Myocyte (in vitro differentiated cells): ENCODE measurements around the gene DEGS1. TPM values are rescaled to one million over a fixed set of nuclear protein-coding genes. Genes with fewer than 3 reads are reported as not detected.
A peak's percentile ranks its signal among the peaks of the same experiment; 100 is the strongest.

Source experiments
- DNase-seq: peaks from one replicate; pipeline ENCODE4 v3.0.0-alpha.2; 2012; ENCODE audit warnings: low read depth
- polyA plus RNA-seq: library from polyadenylated mRNA; unstranded; fragments of >200 nt; gene quantifications from one replicate; pipeline ENCODE4 v1.2.1, GENCODE V29; 2012; ENCODE audit warnings: missing spikeins
- total RNA-seq: library from RNA; depleted of rRNA; stranded (reverse); fragments of >200 nt; gene quantifications from 2 replicates; pipeline ENCODE4 v1.2.3, GENCODE V29; 2014

Gene DEGS1
- total RNA-seq, result 92.9 and 93.6 TPM in 2 replicates
- 79.9 TPM for polyA plus RNA-seq

- DNase-seq, result peak; percentile 86
These were observed at the start of gene DEGS1 for GRCh38 chr1:224182866-224183590. Gene DEGS1 (plus strand): TSS chr1:224183240. CDS start chr1:224183337, 97 bp downstream.

- no peak for DNase-seq
These were observed 49.2 kb upstream of the DEGS1 start for GRCh38 chr1:224133741-224134299.

- DNase-seq, result no peak
These were observed 45.5 kb upstream of the DEGS1 start for GRCh38 chr1:224137518-224137917.

GRCh38 chr1:224138198-224138597 is 44.8 kb upstream of the DEGS1 start:
- no peak for DNase-seq

- DNase-seq, result no peak
These were observed 41.3 kb upstream of the DEGS1 start for GRCh38 chr1:224141693-224142092.

GRCh38 chr1:224149709-224150108 is 33.3 kb upstream of the DEGS1 start:
- no peak for DNase-seq

- no peak for DNase-seq
These were observed 31.9 kb upstream of the DEGS1 start for GRCh38 chr1:224151117-224151516.

GRCh38 chr1:224157316-224157715 is 25.7 kb upstream of the DEGS1 start:
- no peak for DNase-seq

- DNase-seq, result no peak
These were observed 23.5 kb upstream of the DEGS1 start for GRCh38 chr1:224159541-224159940.

GRCh38 chr1:224160171-224160682 is 22.8 kb upstream of the DEGS1 start:
- DNase-seq, result no peak

- DNase-seq, result no peak
These were observed 20.3 kb upstream of the DEGS1 start for GRCh38 chr1:224162768-224163167.

- no peak for DNase-seq
These were observed 19.7 kb upstream of the DEGS1 start for GRCh38 chr1:224163311-224163710.

GRCh38 chr1:224168859-224169380 is 14.1 kb upstream of the DEGS1 start:
- peak; percentile 69 for DNase-seq

- DNase-seq, result no peak
These were observed 13.2 kb upstream of the DEGS1 start for GRCh38 chr1:224169718-224170270.

- no peak for DNase-seq
These were observed 12.7 kb upstream of the DEGS1 start for GRCh38 chr1:224170343-224170742.

GRCh38 chr1:224170748-224171478 is 12.1 kb upstream of the DEGS1 start:
- peak; percentile 9 for DNase-seq

GRCh38 chr1:224172229-224172628 is 10.8 kb upstream of the DEGS1 start:
- no peak for DNase-seq

- no peak for DNase-seq
These were observed 9.5 kb upstream of the DEGS1 start for GRCh38 chr1:224173523-224173922.

GRCh38 chr1:224175617-224176016 is 7.4 kb upstream of the DEGS1 start:
- DNase-seq, result no peak

GRCh38 chr1:224177356-224177999 is 5.6 kb upstream of the DEGS1 start:
- no peak for DNase-seq

GRCh38 chr1:224178894-224179293 is 4.1 kb upstream of the DEGS1 start:
- DNase-seq, result no peak
